GM18502 (cell line): ENCODE measurements around the gene PCBP3.
"Not testable (repeated sequence)": the region's sequence is repeated elsewhere in the genome, so short reads cannot be mapped to it uniquely, and the experiment has no call there.

Experiments
- ATAC-seq: cut with Tn5 transposase; IDR thresholded peaks from one replicate; pipeline ENCODE4 v1.9.1; 2021; ENCODE audit warnings: mild to moderate bottlenecking; ENCODE audit not compliant: unreplicated experiment, poor library complexity

The PCBP3 gene

DNA sequence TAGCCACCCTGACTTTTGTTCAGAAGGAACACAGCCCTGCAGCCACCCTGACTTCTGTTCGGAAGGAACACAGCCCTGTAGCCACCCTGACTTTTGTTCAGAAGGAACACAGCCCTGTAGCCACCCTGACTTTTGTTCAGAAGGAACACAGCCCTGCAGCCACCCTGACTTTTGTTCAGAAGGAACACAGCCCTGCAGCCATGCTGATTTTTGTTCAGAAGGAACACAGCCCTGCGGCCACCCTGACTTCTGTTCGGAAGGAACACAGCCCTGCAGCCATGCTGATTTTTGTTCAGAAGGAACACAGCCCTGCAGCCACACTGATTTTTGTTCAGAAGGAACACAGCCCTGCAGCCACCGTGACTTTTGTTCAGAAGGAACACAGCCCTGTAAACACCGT, 208.9 kb downstream of the PCBP3 start:
- not testable (repeated sequence) for ATAC-seq

DNA sequence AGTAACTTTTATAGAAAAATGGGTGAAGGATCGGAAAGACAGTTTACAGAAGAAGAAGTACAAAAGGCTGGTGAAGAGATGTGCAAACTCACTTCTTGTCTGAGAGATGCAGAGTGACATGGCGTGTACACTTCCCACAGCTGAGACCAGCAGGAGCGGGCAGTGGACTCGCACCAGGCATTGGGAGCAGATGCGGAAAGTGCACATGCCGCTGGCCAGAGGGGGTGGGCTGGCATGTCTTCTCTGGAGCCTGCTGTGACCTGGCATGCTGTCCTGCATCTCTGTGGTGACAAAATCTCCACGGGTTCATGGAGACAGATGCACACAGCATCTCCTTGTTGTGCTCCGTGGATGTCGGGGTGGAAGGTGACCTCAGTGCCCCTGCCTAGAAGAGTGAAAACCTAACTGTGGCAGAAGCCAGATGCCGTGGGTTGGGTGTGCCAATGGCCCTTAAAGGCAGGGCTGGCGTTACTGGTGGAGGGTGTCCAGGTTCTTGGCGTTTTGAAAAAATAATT, 209.4 kb downstream of the PCBP3 start:
- no peak for ATAC-seq

DNA sequence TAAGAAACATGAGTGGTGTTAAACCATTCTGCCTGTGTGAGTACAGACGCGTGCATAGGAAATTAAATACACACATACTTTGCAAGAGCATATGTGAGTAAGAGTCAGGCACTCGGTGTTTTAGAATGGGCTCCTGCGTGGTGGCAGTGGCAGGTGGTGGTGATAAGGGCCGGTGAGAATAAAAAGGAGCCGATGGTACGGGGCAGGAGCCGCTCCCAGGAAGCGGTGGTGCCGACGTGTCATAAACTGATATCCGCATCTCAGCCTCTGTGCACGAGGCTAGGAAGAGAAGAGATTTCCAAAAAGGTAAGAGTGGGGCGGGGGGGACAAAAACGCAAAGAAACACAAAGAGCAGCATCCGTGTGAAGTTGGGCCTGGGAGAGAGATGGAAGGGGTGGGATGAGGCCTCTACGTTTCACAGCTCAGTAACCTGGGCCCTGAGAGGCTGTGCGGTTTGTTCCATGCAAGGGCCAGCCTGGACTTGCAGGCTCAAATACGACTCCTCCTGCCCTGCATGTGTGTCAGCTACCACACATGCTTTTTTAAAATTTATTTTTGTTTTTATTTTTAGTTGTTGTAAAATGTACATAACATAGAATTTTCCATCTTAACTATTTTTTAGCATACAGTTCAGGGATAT, 210.3 kb downstream of the PCBP3 start:
- no peak for ATAC-seq

DNA sequence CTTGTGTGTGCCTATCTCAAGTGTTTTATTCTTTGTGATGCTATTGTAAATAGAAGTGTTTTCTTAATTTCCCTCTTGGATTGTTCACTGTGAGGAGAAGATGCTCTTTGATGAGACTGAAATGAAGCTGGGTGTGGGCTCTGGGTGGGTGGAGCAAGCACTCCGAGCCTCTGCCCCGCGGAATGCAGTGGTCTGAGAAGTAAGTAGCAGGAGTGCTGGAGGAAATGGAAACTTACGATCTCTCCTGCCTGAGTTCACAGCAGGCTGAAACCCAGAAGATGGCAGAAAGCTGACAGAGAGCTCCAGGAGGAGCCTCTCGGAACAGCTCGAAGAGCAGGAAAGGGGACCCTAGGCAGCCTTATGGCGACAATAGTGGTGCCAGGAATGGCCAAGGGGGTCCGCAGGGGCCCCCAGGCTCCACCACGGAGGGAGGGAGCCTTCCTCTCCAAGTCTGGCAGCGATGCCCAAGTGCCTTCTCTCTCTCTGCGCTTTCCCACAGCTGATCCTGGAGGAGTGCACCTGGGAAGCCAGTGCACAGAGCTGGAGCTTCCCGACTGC, 211.2 kb downstream of the PCBP3 start:
- no peak for ATAC-seq

DNA sequence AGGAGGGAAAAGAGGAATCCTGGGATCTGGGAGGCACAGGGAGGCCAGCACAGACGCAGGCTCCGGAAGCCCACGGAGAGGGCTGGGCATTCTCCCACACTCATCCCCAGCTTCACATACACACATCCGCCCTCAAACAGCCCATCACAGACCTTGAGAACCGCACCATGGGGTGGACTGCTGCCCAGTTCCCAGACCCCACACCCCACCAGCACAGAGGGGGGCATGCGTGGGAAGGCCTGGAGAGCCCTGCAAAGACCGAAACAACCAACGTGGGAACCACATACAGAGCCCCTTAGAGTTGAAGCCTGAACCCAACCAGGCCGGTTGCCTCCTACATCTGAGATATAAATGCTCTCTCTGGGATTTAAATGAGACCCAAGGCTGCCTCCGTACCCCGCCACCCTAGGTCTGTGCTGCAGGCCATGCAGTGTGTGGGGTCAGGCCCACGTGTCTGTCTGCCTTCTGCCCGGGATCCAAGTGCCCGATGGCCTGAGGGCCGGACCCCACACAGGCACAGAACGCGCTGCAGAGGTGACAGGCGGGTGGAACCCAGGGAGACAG, 211.8 kb downstream of the PCBP3 start:
- ATAC-seq = no peak

DNA sequence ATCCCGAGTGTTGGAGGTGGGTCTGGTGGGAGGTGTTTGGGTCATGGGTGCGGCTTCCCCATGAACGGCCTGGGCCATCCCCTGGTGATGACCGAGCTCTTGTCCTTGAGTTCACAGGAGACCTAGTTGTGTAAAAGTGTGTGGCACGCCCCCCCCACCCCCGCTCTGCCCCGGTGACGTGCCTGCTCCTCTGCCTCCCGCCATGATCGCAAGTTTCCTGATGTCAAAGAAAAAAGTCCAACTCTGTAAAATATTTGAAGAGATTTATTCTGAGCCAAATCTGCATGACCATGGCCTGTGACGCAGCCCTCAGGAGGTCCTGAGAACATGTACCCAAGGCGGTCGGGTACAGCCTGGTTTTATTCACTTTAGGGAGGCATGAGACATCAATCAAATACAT, 212.9 kb downstream of the PCBP3 start:
- ATAC-seq = no peak

DNA sequence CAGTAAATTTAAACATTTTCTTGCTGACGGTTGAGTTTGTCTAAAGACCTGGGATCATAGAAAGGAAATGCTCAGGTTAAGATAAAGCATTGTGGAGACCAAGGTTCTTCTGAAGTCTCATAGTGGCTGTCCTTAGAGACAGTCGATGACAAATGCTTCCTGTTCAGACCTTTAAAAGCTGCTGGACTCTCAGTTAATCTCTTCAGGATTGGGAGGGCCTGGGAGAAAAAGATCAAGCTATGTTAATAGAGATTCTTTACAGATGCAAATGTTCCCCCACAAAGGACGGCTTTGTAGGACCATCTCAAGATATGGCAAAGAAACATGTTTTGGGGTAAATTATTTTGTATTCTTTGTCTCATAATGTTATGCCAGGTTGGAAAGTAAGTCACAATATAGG, 213.4 kb downstream of the PCBP3 start:
- no peak for ATAC-seq

DNA sequence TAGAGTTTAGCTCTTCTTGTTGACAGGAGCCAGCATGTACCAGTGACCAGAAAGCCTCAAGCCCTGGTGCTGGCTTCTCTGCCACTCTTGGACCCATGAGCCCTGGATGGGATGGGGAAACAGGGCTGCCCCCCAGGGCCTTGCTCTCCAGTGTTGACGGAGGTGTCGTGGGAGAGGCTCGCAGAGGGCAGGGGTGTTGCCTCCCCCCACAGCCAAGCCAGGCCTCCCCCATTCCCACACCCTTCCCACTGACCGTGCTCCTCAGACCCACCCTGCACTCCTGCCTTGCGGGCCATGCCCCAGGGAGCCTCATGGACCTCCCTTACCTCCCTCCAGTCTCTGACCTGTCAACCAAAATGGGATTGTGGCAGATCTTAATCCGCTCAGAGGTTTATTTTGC, 214.2 kb downstream of the PCBP3 start:
- no peak for ATAC-seq

DNA sequence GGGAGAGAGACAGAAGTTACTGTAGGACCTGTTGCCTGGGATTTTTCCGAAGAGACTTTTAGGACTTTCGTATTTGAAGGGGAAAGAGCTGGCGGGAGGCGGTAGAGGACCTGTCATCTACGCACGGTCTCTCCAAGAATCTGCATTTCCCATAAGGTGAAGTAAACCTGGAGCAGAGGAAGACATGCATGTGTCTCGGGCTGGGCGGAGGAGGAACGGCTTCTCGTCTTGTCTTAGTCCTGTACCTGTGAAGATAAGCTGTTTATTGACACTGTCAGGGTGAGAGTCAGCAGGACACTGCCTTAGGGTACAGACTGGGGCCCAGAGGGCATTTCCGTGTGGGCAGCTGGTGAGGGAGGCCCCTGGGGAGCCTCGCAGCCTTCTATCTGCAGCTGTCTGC, 214.7 kb downstream of the PCBP3 start:
- ATAC-seq = no peak

DNA sequence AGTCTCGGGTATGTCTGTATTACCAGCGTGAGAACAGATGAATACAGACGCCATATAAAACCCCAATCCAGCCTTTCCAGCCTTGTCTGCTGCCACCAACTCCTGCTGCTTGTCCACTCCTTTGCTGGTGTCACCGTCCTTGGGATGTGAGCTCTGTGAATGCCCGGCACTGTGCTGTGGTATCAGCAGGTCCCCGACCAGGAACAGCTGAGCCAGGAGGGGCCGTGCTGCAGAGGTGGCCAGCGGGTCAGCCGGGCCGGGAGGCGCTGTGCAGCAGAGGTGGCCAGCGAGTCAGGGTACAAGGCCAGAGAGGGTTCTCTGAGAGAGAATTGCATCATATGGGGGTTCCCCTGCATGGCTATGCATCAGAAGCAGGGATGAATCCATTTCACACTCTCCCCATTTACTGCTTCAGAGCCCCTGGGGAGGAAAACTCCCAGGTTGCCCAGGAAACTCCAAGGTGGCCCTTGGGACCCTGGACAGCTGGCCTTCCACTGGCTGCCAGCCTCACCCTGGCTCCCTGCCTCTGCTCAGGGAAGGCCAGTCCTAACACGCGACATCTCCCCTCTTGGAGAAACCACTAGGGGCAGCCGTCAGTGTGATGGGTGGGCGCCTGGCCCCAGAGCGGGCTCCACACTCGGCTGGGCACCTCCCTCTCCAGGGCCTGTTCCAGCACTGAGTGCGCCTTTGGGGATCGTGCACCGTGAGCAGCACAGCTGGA, 215.7 kb downstream of the PCBP3 start:
- no peak for ATAC-seq

DNA sequence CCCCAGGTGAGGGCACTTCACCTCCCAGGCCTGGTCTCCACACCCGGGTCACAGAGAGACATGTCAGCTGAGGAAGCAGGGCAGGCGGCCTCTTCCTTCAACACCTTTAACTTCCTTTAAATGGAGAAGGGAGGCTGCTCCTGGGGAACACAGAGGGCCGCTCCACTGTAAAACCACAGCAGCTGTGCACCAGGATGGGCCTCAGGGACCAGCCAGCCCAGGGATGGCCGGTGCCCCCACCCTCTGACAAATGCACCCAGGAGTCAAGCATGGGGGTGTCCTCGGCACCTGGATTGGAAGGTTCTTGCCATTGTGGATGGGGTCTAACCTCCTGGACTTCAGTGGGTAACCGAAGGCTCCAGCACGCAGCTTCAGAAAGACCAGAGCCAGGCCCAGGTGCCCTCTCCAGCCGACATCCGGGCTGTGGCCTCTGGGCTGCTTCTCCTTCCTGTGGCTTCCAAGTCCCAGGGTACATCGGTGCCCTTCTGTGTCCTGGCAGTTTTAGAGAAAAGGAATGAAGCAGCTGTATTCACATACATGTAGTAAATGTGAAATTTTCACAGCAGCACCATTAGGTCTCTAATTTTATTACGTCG, 216.3 kb downstream of the PCBP3 start:
- ATAC-seq = no peak

DNA sequence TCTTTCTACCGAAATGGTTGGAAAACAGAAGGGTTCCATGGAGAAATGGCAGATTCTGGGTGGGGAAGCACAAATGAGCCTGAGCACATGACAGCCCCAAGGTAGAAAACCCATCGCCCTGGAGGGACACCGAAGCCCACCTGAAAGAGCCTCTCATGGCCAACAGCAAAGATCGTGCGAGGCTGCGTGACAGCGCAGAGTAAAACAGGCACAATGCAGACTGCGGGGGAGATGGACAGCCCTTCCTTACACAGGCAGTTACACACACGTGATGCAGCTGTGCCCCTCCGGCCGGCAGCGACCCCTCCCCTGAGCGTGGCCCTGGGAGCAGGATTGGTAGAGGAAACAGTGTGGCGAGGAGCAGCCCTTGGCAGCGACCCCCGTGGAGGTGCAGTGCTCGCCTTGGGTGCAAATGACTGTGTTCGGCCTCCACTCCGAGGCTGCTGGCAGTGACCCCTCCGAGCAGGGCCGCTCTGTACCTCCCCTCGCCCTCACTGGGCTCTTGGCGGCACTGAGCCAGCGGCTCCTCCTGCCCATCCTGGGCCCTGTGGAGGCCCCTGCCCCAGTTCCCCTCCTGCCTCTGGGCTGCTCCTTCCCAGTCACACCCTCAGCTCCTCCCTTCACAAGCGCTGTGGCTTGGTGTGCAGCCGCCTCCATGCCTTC, 217.1 kb downstream of the PCBP3 start:
- ATAC-seq = no peak

DNA sequence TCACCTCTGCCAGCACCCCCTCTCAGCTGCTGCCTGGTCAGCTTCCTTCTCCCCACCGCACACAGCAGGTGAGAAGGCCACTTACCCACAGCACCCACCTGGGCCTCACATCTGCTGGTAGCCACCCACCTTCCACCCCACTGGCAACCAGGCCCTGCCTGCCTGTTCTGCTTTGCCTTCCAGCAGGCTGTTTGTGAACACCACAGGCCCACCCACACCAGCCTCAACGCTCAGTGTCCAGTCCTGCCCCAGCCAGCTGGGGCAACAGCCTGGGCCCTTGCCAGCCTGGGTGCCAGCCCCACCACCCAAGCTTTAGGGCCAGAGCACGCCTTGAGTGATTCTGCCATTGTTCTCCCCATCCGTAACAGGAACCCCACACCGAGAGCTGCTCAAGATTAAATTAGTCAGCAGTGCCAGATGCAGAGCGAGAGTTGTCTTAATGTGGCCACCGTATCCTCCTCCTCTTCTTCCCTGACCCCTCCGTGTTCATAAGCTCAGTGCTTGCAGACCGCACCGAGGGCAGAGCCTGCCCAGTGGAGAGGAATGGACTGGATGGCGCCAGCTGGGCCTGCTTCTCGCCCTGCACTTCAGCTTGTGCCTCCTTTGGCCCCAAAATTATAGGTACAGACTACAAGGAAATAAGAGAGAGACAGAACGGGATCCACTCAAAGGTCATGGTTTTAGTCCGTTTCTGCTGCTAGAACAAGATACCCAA, 217.8 kb downstream of the PCBP3 start:
- ATAC-seq = no peak

DNA sequence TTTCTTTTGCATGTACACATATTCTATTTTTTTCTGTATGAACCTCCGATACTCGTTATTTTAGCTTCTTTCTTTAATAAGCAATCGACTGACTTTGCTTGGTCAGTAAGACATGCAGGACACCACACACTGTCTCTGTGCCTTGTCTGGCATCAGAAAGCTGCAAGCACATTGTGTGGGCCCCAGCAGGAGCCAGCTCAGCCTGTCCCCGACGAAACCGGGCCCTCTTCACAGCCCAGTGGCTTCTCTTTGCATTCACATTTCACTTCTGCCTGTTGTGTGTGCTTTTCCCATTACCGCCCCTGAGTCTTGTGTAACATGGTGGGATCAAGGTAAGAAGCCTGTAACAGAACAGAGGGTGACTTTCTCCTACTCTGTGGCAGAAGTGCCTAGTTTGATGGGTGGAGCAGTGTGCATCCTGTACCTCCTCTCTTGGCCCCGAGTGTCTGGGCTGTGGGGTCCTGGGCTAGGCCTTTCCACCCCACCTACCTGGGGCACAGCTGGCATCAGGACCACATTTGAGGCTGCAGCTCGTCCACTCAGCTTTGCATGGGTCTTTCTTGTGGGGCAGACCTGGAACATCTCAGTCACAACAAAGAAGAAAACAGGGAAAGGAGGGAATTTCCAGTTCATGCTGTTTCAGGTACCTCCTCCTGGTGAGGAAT, 219.2 kb downstream of the PCBP3 start:
- no peak for ATAC-seq

DNA sequence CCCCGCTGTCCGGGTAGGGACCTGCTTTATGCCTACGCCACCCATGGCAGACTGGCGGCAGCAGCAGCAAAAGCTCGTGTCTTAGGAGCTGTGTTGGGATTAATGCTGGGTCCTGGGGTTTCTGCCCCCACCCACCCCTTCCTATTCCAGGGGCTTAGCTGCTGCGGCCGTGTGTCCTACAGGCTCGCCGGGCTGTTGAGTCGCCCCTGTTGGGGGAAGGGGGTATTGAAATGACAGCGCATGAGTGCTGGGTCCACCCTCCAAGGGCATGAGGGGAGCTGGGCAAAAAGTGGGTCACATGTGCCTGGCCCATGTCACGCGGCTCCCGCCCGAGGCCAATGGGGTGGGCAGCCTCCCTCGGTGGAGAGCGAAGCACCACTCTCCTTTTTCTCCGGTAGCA, 219.7 kb downstream of the PCBP3 start:
- ATAC-seq = no peak

DNA sequence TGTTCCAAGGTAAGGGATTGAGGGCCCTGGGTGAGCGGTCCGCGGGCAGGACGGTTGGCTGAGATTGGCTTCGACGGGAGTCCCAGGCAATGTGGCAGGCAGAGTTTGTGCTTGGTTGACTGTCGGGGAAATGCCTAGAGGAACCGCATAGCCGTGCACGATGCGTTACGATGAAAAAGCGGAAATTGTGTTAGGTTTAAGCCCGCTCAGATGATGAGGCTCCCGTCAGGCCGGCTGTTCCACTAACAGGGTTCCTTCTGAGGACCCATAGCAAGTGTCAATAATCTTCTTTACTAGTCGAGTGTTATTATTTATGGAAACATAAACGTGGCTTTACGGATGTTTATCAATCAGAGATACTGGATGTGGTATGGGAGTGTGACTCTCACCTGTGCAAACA, 220.2 kb downstream of the PCBP3 start:
- no peak for ATAC-seq

DNA sequence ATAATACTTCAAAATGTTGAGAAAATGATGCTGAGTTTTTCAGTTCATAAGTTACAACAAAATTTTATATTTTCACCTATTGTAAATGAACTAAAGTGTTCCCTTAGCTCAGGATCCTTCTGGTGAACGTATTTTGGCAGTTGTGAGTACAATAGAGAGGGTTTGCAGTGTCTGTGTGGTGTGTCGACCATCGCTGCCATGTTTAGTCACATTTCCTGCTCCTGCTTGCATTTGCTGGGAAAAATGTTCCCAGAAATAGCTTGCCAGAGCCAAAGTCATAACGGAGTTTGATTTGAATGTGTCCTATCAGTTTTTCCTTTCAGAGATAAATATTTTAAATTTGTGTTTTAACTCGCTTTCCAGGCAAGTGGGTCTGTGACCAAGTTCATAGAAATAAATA, 220.9 kb downstream of the PCBP3 start:
- ATAC-seq = no peak

DNA sequence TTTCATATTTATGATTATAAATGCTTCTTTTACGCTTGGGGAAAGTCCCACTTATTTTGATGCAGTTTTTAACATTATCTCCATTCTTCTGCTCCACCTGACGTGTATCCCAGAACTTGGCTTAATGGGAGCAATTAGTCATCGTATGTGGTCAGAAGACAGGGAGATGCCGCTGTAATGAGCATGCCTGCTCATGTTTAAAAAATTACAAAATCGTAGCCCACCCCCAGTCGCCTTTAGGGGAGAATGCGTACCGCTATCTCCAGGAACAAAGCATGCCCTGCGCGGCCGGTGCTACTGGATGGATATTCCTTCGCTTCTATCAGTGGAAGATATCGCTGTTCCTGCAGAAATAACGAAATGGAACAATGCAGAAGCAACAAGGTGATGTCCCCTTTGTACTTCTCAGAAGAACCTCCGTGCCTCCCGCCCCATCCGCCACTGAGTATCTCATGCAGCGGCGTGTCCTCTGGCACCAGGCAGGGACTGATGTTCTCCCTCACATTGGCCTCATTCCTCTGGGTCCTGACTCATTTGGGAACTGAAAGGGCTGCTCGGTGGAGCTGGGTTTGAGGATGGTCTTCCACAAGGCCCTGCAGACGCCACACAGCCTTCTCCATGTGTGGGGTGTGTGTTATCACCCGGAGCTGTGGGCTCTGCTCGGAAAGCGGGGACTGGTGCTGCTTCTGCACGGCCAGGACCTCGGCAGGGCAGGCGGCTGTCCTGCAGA, 221.7 kb downstream of the PCBP3 start:
- no peak for ATAC-seq

DNA sequence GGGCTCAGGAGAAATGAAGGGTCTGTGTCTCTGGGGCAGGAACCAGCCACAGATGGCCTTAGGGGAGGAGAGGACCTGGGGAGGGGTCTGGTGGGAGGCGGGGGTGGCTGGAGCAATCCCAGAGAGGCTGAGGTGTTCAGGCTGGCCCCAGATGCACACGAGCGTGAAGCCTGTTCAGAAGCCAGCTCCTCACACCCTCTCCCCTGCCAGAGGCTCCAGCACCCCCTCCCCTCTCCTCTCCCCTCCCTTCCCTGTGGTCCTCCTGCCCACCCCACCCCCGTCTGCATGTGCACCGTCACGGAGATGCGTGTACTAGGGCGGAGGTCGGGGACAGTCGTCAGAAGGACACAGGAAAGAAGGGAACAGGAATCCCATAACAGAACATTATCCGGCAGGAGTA, 223.0 kb downstream of the PCBP3 start:
- no peak for ATAC-seq
